Body of pancreas (tissue), 4 donors: Measurements from ENCODE around the gene INCENP. TPM values are rescaled to one million over a fixed set of nuclear protein-coding genes. Genes with fewer than 3 reads are reported as not detected.

Experiments used
- ATAC-seq: fragments of 150-250 bp; one replicate; pipeline ENCODE4 v1.9.1; 2016
- DNase-seq, 4 donors: peaks; one replicate each; pipeline ENCODE4 v3.0.0-alpha.2; 2019
- H3K27ac ChIP-seq, 4 donors: fragments of 200-600 bp; sonication (generic); 1 replicate in 3 of 4; 2 replicates in 1 of 4; pipeline versions ENCODE4 v1.5.1 to v1.6.1; 2016 to 2019; ENCODE audit warnings: mild to moderate bottlenecking in 1 of 4, mixed read lengths in 1 of 4, moderate library complexity in 1 of 4
- H3K27me3 ChIP-seq, 2 donors: fragments of 200-600 bp; sonication (generic); one replicate each; pipeline ENCODE4 v1.6.0; 2016; ENCODE audit warnings: mild to moderate bottlenecking in 1 of 2
- H3K36me3 ChIP-seq, 2 donors: fragments of 200-600 bp; sonication (generic); replicated peaks in 1 of 2; 2 replicates each; pipeline ENCODE4 v1.5.1; 2016; ENCODE audit warnings: low read depth in 2 of 2; ENCODE audit not compliant: insufficient read depth in 1 of 2
- H3K4me1 ChIP-seq: fragments of 200-600 bp; sonication (generic); one replicate; pipeline ENCODE4 v1.6.0; 2016
- H3K4me3 ChIP-seq, 2 donors: fragments of 200-600 bp; sonication (generic); 1 replicate in 1 of 2; 2 replicates in 1 of 2; pipeline ENCODE4 v1.5.1; 2016 to 2019
- H3K9me3 ChIP-seq, 3 donors: fragments of 200-600 bp; sonication (generic); 1 replicate in 2 of 3; 2 replicates in 1 of 3; pipeline ENCODE4 v1.5.1; 2016
- POLR2A ChIP-seq, 3 donors: fragments of 450-650 bp; IDR thresholded peaks; one replicate each; pipeline ENCODE4 v1.6.1; 2016; ENCODE audit warnings: antibody characterized with exemption in 3 of 3, mild to moderate bottlenecking in 2 of 3
- WGBS, 2 donors: methylation state at CpG; one replicate each; pipeline ENCODE4 v1.1.5; 2017; 5-methylcytosine and 5-hydroxymethylcytosine counted together
- intact Hi-C: fragments of 100-400 bp; cut with DNase I; formaldehyde crosslinking; loops from one replicate; pipeline ENCODE4 v1.15.1; 2023
- total RNA-seq, 2 donors: library from RNA; depleted of rRNA; stranded (reverse); fragments of >200 nt; gene quantifications; one replicate each; pipeline ENCODE4 v1.1.0, GENCODE V29; 2016
- TF ChIP-seq, protein P1 (sequence below), 7 experiments: fragments of 450-650 bp in 4 of 7; fragments of 200-600 bp in 3 of 7; sonication (generic) in 3 of 7; IDR thresholded peaks; one replicate each; pipeline ENCODE4 v1.5.1; 2016 to 2019; ENCODE audit warnings: antibody characterized with exemption in 7 of 7

INCENP gene
- total RNA-seq, 2 donors from 2014 or later, result 5.4 to 7.9 TPM

DNA sequence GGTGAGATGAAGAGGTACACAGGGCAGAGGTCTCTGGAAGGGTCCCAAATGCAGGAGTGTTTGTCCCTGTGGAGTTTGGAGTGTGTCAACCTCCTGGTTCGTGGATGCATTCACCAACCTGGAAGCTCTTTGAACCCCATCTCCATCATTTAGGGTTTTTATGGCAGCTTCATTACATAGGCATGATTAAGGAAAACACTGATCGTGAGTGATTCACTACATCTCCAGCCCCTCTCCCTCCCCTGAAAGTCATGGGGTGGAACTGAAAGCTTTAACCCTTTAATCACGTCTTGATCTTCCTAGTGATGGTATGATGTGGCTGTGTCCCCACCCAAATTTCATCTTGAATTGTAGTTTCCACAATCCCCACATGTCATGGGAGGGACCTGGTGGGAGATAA is 19.8 kb upstream of the INCENP start:
- no peak for TF ChIP-seq POLR2A (IDR thresholded peaks at IDR 0.05)
- TF ChIP-seq, protein P1, sequence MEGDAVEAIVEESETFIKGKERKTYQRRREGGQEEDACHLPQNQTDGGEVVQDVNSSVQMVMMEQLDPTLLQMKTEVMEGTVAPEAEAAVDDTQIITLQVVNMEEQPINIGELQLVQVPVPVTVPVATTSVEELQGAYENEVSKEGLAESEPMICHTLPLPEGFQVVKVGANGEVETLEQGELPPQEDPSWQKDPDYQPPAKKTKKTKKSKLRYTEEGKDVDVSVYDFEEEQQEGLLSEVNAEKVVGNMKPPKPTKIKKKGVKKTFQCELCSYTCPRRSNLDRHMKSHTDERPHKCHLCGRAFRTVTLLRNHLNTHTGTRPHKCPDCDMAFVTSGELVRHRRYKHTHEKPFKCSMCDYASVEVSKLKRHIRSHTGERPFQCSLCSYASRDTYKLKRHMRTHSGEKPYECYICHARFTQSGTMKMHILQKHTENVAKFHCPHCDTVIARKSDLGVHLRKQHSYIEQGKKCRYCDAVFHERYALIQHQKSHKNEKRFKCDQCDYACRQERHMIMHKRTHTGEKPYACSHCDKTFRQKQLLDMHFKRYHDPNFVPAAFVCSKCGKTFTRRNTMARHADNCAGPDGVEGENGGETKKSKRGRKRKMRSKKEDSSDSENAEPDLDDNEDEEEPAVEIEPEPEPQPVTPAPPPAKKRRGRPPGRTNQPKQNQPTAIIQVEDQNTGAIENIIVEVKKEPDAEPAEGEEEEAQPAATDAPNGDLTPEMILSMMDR (IDR thresholded peaks at IDR 0.05), result no peak
- Histone ChIP-seq H3K36me3 (no peaks in the 10 kb centered on the region), H3K4me3 (no peak overlapping the region), H3K27ac (no peak overlapping the region), H3K9me3 (no peaks in the 10 kb centered on the region), H3K27me3 (no peaks in the 10 kb centered on the region), H3K4me1 (peaks cover 5% of the 10 kb centered on the region)
- ATAC-seq, result no peak
- no peak for DNase-seq
- intact Hi-C loops, result no loop called here
- WGBS, 2 donors, result 23 to 63% methylated on average over 3 of the region's 3 CpGs

DNA sequence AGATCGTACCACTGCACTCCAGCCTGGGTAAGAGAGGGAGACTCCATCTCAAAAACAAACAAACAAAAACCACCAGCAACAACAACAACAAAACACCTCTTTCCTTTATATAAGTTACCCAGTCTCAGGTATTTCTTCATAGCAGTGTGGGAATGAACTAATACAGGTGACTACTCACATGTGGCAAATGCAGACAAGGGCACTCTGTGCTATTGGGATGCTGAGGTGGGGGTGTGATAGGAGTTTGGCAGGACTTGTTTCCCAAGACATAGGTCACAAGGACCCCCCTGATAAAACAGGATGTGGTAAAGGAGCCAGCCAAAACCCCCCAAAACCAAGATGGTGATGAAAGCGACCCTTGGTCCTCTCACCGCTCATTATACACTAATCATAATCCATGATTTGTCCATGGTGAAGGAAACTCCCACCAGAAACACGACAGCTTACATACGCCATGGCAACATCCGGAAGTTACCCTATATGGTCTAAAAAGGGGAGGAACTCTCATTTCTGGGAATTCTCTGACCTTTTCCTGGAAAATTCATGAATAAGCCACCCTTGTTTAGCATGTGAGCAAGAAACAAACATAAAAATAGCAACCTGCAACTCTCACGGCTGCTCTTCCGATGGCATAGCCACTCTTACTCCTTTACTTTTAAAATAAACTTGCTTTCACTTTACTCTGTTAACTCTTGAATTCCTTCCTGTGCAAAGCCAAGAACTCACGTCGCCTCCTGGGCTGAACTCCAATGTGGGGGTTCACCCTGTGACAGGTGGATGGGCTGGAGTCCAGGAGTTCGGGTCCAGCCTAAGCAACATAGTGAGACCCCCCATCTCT is 18.8 kb upstream of the INCENP start:
- intact Hi-C loops, result no loop called here
- no peak overlapping the region for H3K4me3 ChIP-seq
- peaks cover 5% of the 10 kb centered on the region for H3K4me1 ChIP-seq
- DNase-seq (peak in 2 of 4 donors; percentile 25 to 48), ATAC-seq (peak; percentile 82)
- no peaks in the 10 kb centered on the region for H3K27me3 ChIP-seq
- peak overlapping the region in 2 of 4 donors; percentile 43 to 57 for H3K27ac ChIP-seq
- H3K36me3 ChIP-seq, result no peaks in the 10 kb centered on the region
- TF ChIP-seq POLR2A (IDR thresholded peaks at IDR 0.05), result peak in 1 of 3 donors; percentile 17
- TF ChIP-seq, protein P1 (IDR thresholded peaks at IDR 0.05), result no peak
- 40 to 42% methylated on average over 11 of the region's 11 CpGs for WGBS, 2 donors
- H3K9me3 ChIP-seq, result no peaks in the 10 kb centered on the region

DNA sequence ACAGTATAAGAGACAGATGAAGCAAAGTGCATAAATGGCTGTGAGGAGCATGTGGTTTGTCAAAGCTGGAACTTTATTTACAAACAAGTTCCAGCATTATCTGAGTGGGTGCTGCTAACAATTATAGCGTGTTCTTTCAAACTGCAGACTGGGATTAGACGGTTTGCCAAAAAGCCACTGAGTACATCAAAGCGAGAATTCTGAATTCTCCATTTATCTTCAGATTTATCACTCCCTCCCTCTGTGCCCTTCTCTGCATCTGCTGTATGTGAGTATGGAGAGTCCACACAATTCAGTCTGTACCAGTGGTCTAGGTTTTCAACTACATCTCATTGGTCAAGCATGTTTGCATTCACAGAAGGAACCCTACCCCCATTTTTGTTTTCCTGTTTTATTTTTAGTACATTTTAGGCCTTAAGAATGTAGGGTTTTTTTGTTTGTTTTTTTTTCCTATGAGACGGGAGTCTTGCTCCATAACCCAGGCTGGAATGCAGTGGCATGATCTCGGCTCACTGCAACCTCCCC is 18.1 kb upstream of the INCENP start:
- Histone ChIP-seq H3K27me3 (no peaks in the 10 kb centered on the region), H3K4me3 (no peak overlapping the region), H3K36me3 (no peaks in the 10 kb centered on the region), H3K27ac (peak overlapping the region in 2 of 4 donors; percentile 43 to 57), H3K4me1 (peaks cover 5% of the 10 kb centered on the region), H3K9me3 (no peaks in the 10 kb centered on the region)
- intact Hi-C loops, result no loop called here
- no peak for DNase-seq
- WGBS, 2 donors, result 23 to 34% methylated on average over 5 of the region's 5 CpGs
- TF ChIP-seq, protein P1 (IDR thresholded peaks at IDR 0.05), result no peak
- TF ChIP-seq POLR2A (IDR thresholded peaks at IDR 0.05), result no peak
- ATAC-seq, result no peak

DNA sequence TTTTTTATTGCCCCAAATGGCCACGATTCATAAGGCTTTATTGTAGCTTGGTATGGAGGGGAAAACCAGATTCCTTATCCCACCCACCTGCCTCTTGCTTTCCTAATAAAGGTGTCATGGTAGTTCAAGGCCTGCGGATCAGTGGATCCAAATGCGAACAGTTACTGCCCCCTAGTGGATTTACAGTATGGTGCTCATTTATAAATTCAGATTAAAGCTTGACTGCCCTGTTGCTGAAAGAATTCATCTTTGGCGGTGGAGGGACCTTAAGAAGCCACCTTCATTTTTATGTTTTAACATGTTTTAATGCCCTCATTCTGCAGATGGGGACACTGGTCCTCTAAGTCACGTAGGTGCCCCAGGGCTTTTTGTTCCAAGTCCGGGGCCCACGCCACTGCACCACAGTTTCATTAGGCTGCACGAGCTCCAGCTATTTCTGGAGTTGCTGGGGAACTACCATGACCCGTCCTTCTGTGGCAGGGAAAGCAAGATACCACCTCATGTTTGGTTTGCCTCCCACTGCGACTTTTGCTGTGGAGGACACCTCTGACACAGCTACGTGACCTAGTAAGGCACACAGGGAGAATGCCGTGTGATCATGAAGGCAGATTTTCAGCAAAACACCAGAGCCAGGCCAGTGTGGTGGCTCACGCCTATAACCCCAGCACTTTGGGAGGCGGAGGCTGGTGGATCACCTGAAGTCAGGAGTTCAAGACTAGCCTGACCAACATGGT is 15.6 kb upstream of the INCENP start:
- no peak for TF ChIP-seq POLR2A (IDR thresholded peaks at IDR 0.05)
- TF ChIP-seq, protein P1 (IDR thresholded peaks at IDR 0.05), result peak; percentile 63 to 94 (median 79)
- no peak overlapping the region for H3K27ac ChIP-seq
- intact Hi-C loops, result no loop called here
- H3K36me3 ChIP-seq, result no peaks in the 10 kb centered on the region
- no peaks in the 10 kb centered on the region for H3K27me3 ChIP-seq
- H3K4me3 ChIP-seq, result no peak overlapping the region
- H3K9me3 ChIP-seq, result no peaks in the 10 kb centered on the region
- WGBS, 2 donors, result 33 to 36% methylated on average over 14 of the region's 14 CpGs
- ATAC-seq (peak; percentile 55), DNase-seq (peak; percentile 23 to 59 (median 36))
- peaks cover 17% of the 10 kb centered on the region for H3K4me1 ChIP-seq
